Neural cell (in vitro differentiated cells): Measurements from ENCODE around the gene SHROOM4.

Experiments used
- EP300 ChIP-seq: fragments of 450-650 bp; conservative IDR thresholded peaks from 2 replicates; pipeline ENCODE4 v1.6.1; 2014; ENCODE audit warnings: antibody characterized with exemption, mild to moderate bottlenecking, moderate library complexity; ENCODE audit not compliant: poor library complexity, severe bottlenecking
- EZH2 ChIP-seq: fragments of 200-600, 300-800 bp; shearing (Covaris generic), sonication (generic); IDR thresholded peaks from 2 replicates; pipeline ENCODE4 v1.6.1; 2014; ENCODE audit warnings: antibody characterized with exemption, low read length, borderline replicate concordance, mild to moderate bottlenecking; ENCODE audit not compliant: insufficient read depth, poor library complexity, severe bottlenecking
- MXI1 ChIP-seq: fragments of 450-650 bp; conservative IDR thresholded peaks from 2 replicates; pipeline ENCODE4 v1.6.1; 2014; ENCODE audit warnings: antibody characterized with exemption, mild to moderate bottlenecking; ENCODE audit not compliant: poor library complexity, severe bottlenecking
- POLR2AphosphoS5 ChIP-seq: IDR thresholded peaks from 2 replicates; pipeline ENCODE4 v1.6.1; 2012
- RAD21 ChIP-seq: fragments of 450-650 bp; conservative IDR thresholded peaks from 2 replicates; pipeline ENCODE4 v1.6.1; 2014; ENCODE audit warnings: antibody characterized with exemption, mild to moderate bottlenecking, moderate library complexity
- TAF1 ChIP-seq: IDR thresholded peaks from 2 replicates; pipeline ENCODE4 v1.6.1; 2012; ENCODE audit warnings: low read depth
- TF ChIP-seq, protein P1 (sequence below): fragments of 450-650 bp; IDR thresholded peaks from 2 replicates; pipeline ENCODE4 v1.5.1; 2014; ENCODE audit warnings: antibody characterized with exemption, mild to moderate bottlenecking, moderate library complexity; ENCODE audit not compliant: poor library complexity, severe bottlenecking
- TF ChIP-seq, protein P2 (sequence below): IDR thresholded peaks from 2 replicates; pipeline ENCODE4 v1.6.1; 2012; ENCODE audit warnings: borderline replicate concordance

- TF ChIP-seq, protein P1, sequence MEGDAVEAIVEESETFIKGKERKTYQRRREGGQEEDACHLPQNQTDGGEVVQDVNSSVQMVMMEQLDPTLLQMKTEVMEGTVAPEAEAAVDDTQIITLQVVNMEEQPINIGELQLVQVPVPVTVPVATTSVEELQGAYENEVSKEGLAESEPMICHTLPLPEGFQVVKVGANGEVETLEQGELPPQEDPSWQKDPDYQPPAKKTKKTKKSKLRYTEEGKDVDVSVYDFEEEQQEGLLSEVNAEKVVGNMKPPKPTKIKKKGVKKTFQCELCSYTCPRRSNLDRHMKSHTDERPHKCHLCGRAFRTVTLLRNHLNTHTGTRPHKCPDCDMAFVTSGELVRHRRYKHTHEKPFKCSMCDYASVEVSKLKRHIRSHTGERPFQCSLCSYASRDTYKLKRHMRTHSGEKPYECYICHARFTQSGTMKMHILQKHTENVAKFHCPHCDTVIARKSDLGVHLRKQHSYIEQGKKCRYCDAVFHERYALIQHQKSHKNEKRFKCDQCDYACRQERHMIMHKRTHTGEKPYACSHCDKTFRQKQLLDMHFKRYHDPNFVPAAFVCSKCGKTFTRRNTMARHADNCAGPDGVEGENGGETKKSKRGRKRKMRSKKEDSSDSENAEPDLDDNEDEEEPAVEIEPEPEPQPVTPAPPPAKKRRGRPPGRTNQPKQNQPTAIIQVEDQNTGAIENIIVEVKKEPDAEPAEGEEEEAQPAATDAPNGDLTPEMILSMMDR, result no peak
- TF ChIP-seq EZH2 (no peak), EP300 (no peak), RAD21 (no peak), POLR2AphosphoS5 (no peak), TAF1 (no peak), MXI1 (no peak)
- TF ChIP-seq, protein P2, sequence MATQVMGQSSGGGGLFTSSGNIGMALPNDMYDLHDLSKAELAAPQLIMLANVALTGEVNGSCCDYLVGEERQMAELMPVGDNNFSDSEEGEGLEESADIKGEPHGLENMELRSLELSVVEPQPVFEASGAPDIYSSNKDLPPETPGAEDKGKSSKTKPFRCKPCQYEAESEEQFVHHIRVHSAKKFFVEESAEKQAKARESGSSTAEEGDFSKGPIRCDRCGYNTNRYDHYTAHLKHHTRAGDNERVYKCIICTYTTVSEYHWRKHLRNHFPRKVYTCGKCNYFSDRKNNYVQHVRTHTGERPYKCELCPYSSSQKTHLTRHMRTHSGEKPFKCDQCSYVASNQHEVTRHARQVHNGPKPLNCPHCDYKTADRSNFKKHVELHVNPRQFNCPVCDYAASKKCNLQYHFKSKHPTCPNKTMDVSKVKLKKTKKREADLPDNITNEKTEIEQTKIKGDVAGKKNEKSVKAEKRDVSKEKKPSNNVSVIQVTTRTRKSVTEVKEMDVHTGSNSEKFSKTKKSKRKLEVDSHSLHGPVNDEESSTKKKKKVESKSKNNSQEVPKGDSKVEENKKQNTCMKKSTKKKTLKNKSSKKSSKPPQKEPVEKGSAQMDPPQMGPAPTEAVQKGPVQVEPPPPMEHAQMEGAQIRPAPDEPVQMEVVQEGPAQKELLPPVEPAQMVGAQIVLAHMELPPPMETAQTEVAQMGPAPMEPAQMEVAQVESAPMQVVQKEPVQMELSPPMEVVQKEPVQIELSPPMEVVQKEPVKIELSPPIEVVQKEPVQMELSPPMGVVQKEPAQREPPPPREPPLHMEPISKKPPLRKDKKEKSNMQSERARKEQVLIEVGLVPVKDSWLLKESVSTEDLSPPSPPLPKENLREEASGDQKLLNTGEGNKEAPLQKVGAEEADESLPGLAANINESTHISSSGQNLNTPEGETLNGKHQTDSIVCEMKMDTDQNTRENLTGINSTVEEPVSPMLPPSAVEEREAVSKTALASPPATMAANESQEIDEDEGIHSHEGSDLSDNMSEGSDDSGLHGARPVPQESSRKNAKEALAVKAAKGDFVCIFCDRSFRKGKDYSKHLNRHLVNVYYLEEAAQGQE, result no peak
These were observed 44.6 kb upstream of the SHROOM4 start for GRCh38 chrX:50858548-50858947.
